ENCODE data around the gene FEZF1.

FEZF1 gene

GRCh38 chr7:122269241-122269640, 35.3 kb downstream of the FEZF1 start:
- no peak for DNase-seq (ENCODE audit: low read depth)
- TF ChIP-seq, protein P1, sequence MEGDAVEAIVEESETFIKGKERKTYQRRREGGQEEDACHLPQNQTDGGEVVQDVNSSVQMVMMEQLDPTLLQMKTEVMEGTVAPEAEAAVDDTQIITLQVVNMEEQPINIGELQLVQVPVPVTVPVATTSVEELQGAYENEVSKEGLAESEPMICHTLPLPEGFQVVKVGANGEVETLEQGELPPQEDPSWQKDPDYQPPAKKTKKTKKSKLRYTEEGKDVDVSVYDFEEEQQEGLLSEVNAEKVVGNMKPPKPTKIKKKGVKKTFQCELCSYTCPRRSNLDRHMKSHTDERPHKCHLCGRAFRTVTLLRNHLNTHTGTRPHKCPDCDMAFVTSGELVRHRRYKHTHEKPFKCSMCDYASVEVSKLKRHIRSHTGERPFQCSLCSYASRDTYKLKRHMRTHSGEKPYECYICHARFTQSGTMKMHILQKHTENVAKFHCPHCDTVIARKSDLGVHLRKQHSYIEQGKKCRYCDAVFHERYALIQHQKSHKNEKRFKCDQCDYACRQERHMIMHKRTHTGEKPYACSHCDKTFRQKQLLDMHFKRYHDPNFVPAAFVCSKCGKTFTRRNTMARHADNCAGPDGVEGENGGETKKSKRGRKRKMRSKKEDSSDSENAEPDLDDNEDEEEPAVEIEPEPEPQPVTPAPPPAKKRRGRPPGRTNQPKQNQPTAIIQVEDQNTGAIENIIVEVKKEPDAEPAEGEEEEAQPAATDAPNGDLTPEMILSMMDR (conservative IDR thresholded peaks at IDR 0.05; ENCODE audit: control insufficient read depth, insufficient read depth, low read depth, low read length) = no peak

DNA sequence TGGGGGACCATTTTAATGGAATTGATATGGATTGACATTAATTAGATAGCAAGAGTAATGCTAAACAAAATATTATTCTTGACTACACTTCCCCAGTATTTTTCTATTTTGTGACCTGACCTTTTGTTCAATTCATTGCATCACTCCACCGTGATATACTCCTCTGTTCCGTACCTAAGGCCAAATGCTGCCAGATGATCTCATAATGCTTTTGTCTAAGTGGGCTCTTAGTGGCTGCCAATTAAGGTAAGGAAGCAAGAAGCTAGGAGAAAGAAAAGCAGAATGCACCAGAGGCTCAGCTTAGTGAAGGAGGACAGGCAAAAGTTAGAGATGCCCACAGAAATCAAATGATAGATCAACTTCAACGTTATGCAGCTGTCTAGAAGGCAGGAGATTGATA, 36.4 kb downstream of the FEZF1 start:
- H3K4me3 ChIP-seq (ENCODE audit: control insufficient read depth, low read depth, low read length) = no peak overlapping the region
- TF ChIP-seq, protein P1 (conservative IDR thresholded peaks at IDR 0.05; ENCODE audit: control insufficient read depth, insufficient read depth, low read depth, low read length) = no peak
- DNase-seq (ENCODE audit: low read depth) = peak; percentile 6

More at GRCh38 chr7:122269241-122269640, 35.3 kb downstream of the FEZF1 start:
- H3K4me3 ChIP-seq (ENCODE audit: control insufficient read depth, low read depth, low read length) = no peak overlapping the region

- no peak overlapping the region for H3K4me3 ChIP-seq (ENCODE audit: control insufficient read depth, low read depth, low read length)
- DNase-seq (ENCODE audit: low read depth) = no peak
- TF ChIP-seq, protein P1 (conservative IDR thresholded peaks at IDR 0.05; ENCODE audit: control insufficient read depth, insufficient read depth, low read depth, low read length) = no peak
Measured at GRCh38 chr7:122262246-122262645, 42.3 kb downstream of the FEZF1 start.

DNA sequence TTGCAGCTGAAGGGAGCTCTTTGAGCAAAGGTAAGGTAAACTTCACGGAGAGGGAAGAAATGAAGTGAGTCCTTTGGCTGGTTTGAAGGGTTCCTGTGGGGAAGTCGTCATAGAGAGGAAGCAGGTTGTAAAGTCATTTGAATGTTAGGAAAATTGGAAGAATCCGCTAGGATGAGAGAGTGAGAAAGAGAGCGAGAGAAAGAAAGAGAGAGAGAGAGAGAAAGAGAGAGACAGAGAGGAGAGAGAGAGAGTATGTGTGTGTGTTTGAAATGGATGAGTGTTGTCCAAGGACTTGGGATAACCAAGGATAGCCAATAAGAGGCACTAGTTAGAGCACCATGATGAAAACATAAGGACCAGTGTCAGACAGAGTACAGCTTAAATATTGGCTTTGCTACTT, 43.1 kb downstream of the FEZF1 start:
- DNase-seq (ENCODE audit: low read depth) = no peak
- no peak overlapping the region for H3K4me3 ChIP-seq (ENCODE audit: control insufficient read depth, low read depth, low read length)
- TF ChIP-seq, protein P1 (conservative IDR thresholded peaks at IDR 0.05; ENCODE audit: control insufficient read depth, insufficient read depth, low read depth, low read length) = no peak

- DNase-seq (ENCODE audit: low read depth) = no peak
- H3K4me3 ChIP-seq (ENCODE audit: control insufficient read depth, low read depth, low read length) = no peak overlapping the region
- TF ChIP-seq, protein P1 (conservative IDR thresholded peaks at IDR 0.05; ENCODE audit: control insufficient read depth, insufficient read depth, low read depth, low read length) = no peak
Measured at GRCh38 chr7:122261016-122261415, 43.5 kb downstream of the FEZF1 start.

DNA sequence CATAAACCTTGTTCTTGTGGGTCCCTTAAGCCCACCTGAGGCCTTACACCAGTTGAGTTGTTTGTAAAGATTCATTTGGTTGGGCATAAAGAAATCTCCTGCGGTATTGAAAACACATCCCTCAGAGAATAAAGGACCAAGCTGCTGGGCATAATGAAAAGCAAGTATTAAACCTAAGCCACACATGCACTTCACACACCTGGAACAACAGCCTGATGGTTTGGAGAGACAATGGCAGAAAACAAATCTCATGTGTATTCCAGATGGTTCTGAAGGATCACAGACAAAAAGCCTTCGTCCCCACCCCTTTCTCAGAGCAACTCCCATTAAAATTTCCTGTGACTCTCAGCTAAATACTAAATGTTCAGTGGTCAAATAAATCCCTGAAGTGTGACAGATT, 44.2 kb downstream of the FEZF1 start:
- H3K4me3 ChIP-seq (ENCODE audit: control insufficient read depth, low read depth, low read length) = no peak overlapping the region
- TF ChIP-seq, protein P1 (conservative IDR thresholded peaks at IDR 0.05; ENCODE audit: control insufficient read depth, insufficient read depth, low read depth, low read length) = no peak
- DNase-seq (ENCODE audit: low read depth) = no peak

- TF ChIP-seq, protein P1 (conservative IDR thresholded peaks at IDR 0.05; ENCODE audit: control insufficient read depth, insufficient read depth, low read depth, low read length) = no peak
- DNase-seq (ENCODE audit: low read depth) = no peak
- no peak overlapping the region for H3K4me3 ChIP-seq (ENCODE audit: control insufficient read depth, low read depth, low read length)
Measured at GRCh38 chr7:122258971-122259370, 45.6 kb downstream of the FEZF1 start.
